Mammary epithelial cell (primary cell): ENCODE measurements around the gene PNN.

Experiments used
- CTCF ChIP-seq, 2 donors: IDR thresholded peaks in 1 of 2; conservative IDR thresholded peaks in 1 of 2; 2 replicates each; pipeline ENCODE4 v1.5.1; 2011 to 2012; ENCODE audit warnings: inconsistent platforms in 2 of 2, low read length in 2 of 2, mild to moderate bottlenecking in 2 of 2, control low read depth in 1 of 2, low read depth in 1 of 2; ENCODE audit not compliant: insufficient read depth in 1 of 2; ENCODE audit errors: extremely low read depth in 1 of 2
- EZH2 ChIP-seq: IDR thresholded peaks from 2 replicates; pipeline ENCODE4 v1.6.1; 2012; ENCODE audit warnings: low read length, inconsistent platforms, borderline replicate concordance

GRCh38 chr14:39158222-39158858 lies 16.7 kb upstream of the PNN start:
- TF ChIP-seq CTCF (conservative IDR thresholded peaks at IDR 0.05 in 1 of 2, IDR thresholded peaks at IDR 0.05 in 1 of 2; ENCODE audit: extremely low read depth in 1 of 2, insufficient read depth in 1 of 2, low read depth in 1 of 2, low read length in 2 of 2) (no peak), EZH2 (no peak)
